Measurements from ENCODE around the gene KCNJ13.

KCNJ13 gene

DNA sequence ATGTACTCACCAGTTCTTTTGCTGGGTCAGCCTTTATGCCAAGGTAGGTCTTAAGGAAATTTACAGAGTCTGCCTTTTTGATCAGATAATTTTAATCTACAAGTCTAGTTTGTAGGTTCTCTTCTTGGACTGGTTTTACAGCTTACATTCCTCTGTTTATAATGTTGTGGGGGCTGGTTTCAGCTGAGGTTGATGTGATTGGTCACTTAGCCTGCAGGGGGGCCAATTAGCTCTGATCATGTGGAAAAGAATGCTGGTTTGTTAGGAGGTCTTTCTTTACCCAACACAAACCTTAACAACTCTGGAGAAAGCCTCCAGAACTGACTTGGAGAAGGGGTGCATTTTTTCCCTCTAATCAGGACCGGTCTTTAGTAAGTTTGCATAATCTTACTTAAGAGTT lies at the start of gene KCNJ13:
Gene KCNJ13, minus strand, starts transcription at position 131 of the 400 bp plus-strand sequence. CDS start 5,203 bp downstream, outside the sequence.
- DNase-seq (ENCODE audit: low read depth, low spot score) = no peak

DNA sequence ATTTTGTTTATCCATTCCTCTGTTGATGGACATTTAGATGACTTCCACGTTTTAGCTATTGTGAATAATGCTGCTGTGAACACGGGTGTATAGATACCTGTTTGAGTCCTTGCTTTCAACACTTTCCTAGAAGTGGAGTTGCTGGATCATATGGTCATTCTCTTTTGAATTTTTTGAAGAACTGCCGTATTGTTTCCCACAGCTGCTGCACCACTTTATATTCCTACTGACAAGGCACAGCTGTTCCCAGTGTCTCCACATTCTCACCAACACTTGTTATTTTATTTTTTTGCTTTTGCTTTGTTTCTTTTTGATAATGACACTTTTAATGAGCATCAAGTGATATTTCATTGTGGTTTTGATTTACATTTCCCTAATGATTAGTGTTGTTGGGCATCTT lies 41.4 kb upstream of the KCNJ13 start:
- no peak for DNase-seq (ENCODE audit: low read depth, low spot score)

DNA sequence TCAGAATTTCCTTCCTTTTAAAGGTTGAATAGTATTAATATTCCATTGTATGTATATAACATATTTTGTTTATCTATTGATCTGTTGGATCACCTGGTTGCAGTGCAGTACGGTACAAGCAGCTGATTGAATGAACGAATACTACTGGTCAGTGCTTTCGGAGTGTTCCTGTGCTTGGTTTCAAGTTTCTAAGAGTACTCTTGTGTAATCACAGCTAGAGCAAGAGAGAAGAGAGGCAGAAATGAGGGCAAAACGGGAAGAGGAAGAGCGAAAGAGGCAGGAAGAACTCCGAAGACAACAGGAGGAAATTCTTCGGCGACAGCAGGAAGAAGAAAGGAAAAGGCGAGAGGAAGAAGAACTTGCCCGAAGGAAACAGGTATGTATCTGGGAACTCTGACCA lies 40.3 kb upstream of the KCNJ13 start:
- DNase-seq (ENCODE audit: low read depth, low spot score) = no peak

- DNase-seq (ENCODE audit: low read depth, low spot score) = no peak
Measured at GRCh38 chr2:232815569-232815968, 39.2 kb upstream of the KCNJ13 start.

DNA sequence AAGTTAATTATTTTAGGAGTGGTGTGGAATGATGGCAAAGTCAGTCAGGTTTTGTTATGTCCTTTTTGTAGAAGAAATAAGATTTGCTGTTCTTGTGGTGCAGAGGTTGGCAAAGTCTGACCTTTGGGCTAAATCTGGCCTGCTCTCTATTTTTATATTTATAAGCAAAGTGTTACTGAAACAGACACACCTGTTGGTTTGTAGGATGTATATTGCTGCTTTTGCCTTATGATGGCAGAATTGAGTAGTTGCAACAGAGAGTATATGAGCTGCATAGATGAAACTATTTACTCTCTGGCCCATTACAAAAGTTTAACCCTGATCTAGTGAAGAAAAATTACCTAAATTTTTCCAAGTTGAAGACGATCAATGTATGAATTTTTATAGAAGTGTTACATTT lies 34.1 kb upstream of the KCNJ13 start:
- DNase-seq (ENCODE audit: low read depth, low spot score) = no peak

DNA sequence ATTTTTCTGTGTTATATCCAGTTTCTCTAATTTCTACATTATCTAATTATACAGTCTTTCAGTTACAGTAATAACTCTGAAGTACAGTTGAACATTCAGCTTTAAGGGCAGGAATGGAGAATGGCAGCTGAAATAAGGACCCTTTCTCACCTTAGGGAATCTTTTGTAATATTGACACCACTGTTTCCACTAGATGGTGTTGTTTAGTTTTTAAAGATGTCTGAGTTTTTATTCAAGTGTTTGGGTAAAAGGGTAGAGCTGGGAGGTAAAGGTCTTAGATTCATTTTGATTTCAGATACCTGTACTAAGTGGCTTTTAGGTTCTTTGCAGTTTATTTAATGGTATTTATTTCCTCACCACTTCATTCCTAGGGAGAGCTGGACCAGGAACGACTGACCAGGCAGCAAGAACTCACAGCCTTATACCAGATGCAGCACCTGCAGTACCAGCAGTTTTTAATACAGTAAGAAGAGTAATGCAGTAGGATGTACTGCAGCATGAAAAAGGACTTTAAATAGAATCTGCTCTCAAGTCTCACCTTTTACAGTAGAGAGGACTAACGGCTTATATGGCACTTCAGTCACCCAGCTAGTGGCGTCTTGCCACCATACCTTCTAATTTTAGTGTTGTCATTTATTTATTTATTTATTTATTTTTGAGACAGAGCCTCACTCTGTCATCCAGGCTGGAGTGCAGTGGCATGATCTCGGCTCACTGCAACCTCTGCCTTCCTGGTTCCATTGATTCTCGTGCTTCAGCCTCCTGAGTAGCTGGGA lies 33.2 kb upstream of the KCNJ13 start:
- no peak for DNase-seq (ENCODE audit: low read depth, low spot score)

- DNase-seq (ENCODE audit: low read depth, low spot score) = no peak
Measured at GRCh38 chr2:232802091-232802490, 25.7 kb upstream of the KCNJ13 start.

DNA sequence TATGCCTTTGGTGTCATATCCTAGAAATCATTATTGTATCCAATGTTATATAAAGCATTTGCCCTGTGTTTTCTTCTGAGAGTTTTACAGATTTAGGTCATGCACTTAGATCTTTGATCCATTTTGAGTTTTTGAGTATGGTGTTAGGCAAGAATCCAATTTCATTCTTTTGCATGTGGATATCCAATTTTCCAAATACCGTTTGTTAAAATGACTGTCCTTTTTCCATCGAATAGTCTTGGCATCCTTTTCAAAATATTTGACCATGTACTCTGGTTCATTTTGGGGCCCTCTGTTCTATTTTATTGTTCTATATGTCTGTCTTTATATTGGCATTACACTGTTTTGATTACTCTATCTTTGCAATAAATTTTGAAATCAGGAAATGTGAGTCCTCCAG lies 23.8 kb upstream of the KCNJ13 start:
- no peak for DNase-seq (ENCODE audit: low read depth, low spot score)

GRCh38 chr2:232798187-232798586 lies 21.8 kb upstream of the KCNJ13 start:
- no peak for DNase-seq (ENCODE audit: low read depth, low spot score)

- DNase-seq (ENCODE audit: low read depth, low spot score) = no peak
Measured at GRCh38 chr2:232795920-232796319, 19.6 kb upstream of the KCNJ13 start.

- no peak for DNase-seq (ENCODE audit: low read depth, low spot score)
Measured at GRCh38 chr2:232794981-232795380, 18.6 kb upstream of the KCNJ13 start.

DNA sequence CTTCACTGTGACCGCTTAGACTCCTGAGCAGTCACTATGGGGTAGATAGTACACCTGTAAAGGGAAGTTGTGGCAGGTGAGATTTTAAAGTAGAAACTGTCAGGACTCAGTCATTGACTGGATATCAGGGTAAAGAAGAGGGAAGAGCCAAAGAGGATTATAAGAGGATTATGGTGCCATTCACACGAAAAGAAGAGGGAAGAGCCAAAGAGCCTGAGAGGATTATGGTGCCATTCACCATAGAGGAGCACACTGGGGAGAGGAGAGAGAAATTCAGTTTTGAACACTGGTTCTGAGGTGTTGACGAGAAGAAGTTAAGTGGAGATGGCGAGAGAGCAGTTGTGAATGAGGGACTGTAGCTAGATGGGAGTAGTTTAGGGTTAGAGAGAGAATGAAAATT lies 16.9 kb upstream of the KCNJ13 start:
- DNase-seq (ENCODE audit: low read depth, low spot score) = no peak

GRCh38 chr2:232791518-232791917 lies 15.2 kb upstream of the KCNJ13 start:
- no peak for DNase-seq (ENCODE audit: low read depth, low spot score)

- no peak for DNase-seq (ENCODE audit: low read depth, low spot score)
Measured at GRCh38 chr2:232789082-232789481, 12.7 kb upstream of the KCNJ13 start.

- DNase-seq (ENCODE audit: low read depth, low spot score) = no peak
Measured at GRCh38 chr2:232787806-232788205, 11.4 kb upstream of the KCNJ13 start.

DNA sequence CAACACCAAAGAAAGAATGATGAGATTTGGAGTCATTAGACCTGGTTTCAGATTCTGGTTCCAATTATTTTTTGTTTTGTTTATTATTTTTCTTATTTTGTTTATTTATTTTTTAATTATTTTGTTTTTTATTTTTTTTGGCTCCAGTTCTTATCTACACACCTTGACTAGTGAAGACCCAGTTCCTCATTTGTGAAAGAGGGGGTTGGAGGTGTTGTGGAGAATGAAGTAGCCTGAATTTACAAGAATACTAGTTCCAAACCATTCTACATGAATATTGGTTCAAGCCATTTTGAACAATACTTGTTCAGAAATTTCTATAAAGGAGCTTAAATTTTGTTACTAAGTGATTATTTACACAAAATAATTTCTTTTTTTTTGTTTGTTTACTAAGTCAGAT lies 6.9 kb upstream of the KCNJ13 start:
- DNase-seq (ENCODE audit: low read depth, low spot score) = no peak

DNA sequence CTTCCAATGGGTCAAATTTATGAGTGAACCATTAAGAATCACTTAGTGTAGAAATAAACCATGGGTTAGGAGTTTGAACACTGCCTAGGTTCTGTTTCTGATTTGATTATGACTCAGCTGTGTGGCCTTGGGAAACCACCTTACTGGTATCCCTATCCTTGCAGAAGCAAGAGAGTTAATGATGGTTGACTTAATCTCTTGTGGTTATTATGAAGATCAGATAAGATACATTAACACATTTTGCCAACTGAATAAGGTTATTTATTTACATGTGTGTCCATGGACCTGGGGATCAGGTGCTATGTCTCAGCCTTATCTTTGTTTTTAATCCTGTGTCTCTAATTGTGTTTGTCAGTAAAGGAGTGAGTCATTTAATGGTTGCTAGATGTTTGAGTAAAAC lies 5.4 kb upstream of the KCNJ13 start:
- no peak for DNase-seq (ENCODE audit: low read depth, low spot score)

DNA sequence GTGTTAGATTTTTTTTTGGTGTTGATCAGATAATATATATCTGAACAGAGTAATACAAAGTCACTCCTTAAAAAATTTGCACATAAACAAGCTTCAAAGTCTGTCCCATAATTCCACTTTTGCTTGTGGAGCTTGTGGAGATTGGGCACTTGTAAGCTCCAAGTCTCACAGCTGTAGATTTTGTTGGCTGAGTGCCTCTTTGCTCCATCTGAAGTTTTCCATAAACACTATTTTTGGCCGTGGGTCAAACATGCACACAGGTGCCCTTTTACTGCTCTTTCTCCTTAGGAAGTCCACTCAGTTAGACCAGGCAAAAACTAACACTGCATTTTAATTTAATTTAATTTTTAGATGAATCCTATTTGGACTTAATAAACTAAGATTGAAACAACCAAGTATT lies 3.6 kb upstream of the KCNJ13 start:
- no peak for DNase-seq (ENCODE audit: low read depth, low spot score)

DNA sequence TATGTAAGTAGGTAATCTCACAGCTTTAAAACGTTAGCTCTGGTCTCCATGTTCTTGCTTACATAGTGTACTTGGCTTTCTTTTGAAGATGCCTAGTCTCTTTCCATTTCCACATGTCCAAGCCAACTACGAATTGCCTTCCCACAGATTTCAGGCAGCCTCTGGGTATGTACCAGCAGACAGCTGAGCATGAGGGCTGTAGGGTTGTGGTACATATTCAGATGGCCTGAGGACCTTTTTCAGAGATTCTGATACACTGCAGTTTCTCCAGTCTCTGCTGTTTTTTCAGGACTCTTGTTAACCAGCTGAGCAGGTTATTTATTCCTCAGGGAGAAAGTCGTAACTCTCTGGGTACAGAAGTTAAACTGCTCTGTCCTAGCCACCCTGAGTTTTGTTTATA lies 3.1 kb upstream of the KCNJ13 start:
- no peak for DNase-seq (ENCODE audit: low read depth, low spot score)

- DNase-seq (ENCODE audit: low read depth, low spot score) = no peak
Measured at GRCh38 chr2:232777276-232777675, 911 bp upstream of the KCNJ13 start.

- DNase-seq (ENCODE audit: low read depth, low spot score) = no peak
Measured at GRCh38 chr2:232773815-232774214, 2.5 kb downstream of the KCNJ13 start.

- no peak for DNase-seq (ENCODE audit: low read depth, low spot score)
Measured at GRCh38 chr2:232772531-232772930, 3.8 kb downstream of the KCNJ13 start.

DNA sequence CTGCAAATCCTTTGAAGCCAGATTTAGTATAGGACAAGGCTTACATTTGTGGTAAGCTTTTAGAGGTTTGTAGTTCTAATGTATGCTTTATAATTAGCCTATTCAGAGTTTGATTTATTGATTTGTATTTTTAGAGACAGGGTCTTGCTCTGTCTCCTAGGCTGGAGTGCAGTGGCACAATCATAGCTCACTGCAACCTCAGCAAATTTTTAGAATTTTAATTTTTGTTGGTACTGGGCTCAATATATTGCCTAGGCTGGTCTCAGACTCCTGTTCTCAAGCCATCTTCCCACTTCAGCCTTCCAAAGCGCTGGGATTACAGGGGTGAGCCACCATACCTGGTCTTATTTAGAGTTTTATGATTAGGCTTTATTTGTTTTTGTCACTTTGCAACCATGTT lies 4.5 kb downstream of the KCNJ13 start:
- DNase-seq (ENCODE audit: low read depth, low spot score) = no peak

DNA sequence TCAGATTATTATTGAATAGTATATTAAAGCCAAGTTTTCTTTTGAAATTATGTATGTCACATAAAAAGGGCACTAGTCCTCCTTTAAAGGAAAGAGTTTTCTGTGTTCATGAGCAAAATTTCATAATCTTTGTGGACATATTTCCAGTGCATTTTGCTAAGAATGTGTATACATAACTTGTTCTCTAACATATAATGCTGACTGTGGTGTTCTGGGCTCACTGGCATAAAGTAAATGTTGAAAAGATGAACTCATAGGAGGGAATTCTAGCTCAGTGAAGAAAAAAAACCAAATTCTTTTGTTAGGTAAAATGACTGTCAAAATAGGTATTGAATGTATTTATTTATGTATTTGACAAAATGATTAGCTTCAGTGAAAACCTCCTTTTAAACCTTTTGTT lies 6.2 kb downstream of the KCNJ13 start:
- no peak for DNase-seq (ENCODE audit: low read depth, low spot score)

All from brain pericyte (primary cell).